Measurements from ENCODE around the gene POP4.

GRCh38 chr19:29665826-29666577 is 59.9 kb downstream of the POP4 start:
- 0 out of 2 replicates have a peak, but pooled peaks have one; percentile 55 for TF ChIP-seq ZFX (IDR thresholded peaks at IDR 0.05)
- TF ChIP-seq CTCF (conservative IDR thresholded peaks at IDR 0.05), result no peak
